ENCODE data around the gene FANCD2.
"Not testable (repeated sequence)": the region's sequence is repeated elsewhere in the genome, so short reads cannot be mapped to it uniquely, and the experiment has no call there.

DNA sequence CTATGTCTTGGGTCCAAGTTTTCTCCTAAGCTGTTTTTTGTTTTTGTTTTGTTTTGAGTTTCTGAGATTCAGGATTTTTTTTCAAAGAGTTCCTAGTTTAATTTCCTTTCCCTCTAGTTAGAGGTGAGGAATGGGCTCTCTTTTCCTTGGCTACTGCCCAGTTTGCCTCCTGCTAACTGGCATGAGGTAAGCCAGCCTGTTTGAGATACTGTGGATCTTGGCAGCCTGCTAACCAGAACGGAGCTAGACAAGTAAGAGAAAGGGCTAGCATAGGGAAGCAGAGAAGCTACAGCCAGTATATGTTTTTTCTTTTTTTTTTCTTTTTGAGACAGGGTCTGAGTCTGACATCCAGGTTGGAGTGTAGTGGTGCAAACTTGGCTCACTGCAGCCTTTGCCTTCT is 64.5 kb downstream of the FANCD2 start:
- TF ChIP-seq, protein P1, sequence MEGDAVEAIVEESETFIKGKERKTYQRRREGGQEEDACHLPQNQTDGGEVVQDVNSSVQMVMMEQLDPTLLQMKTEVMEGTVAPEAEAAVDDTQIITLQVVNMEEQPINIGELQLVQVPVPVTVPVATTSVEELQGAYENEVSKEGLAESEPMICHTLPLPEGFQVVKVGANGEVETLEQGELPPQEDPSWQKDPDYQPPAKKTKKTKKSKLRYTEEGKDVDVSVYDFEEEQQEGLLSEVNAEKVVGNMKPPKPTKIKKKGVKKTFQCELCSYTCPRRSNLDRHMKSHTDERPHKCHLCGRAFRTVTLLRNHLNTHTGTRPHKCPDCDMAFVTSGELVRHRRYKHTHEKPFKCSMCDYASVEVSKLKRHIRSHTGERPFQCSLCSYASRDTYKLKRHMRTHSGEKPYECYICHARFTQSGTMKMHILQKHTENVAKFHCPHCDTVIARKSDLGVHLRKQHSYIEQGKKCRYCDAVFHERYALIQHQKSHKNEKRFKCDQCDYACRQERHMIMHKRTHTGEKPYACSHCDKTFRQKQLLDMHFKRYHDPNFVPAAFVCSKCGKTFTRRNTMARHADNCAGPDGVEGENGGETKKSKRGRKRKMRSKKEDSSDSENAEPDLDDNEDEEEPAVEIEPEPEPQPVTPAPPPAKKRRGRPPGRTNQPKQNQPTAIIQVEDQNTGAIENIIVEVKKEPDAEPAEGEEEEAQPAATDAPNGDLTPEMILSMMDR (IDR thresholded peaks at IDR 0.05): not testable (repeated sequence)
- not testable (repeated sequence) for TF ChIP-seq ZFX (IDR thresholded peaks at IDR 0.05; ENCODE audit: borderline replicate concordance)
